HG03135 (cell line): ENCODE data around the gene SDR39U1.
"Not testable (repeated sequence)": the region's sequence is repeated elsewhere in the genome, so short reads cannot be mapped to it uniquely, and the experiment has no call there.

Source experiments
- ATAC-seq: cut with Tn5 transposase; IDR thresholded peaks from one replicate; pipeline ENCODE4 v1.9.1; 2021; ENCODE audit warnings: mild to moderate bottlenecking, moderate library complexity; ENCODE audit not compliant: unreplicated experiment

The SDR39U1 gene

DNA sequence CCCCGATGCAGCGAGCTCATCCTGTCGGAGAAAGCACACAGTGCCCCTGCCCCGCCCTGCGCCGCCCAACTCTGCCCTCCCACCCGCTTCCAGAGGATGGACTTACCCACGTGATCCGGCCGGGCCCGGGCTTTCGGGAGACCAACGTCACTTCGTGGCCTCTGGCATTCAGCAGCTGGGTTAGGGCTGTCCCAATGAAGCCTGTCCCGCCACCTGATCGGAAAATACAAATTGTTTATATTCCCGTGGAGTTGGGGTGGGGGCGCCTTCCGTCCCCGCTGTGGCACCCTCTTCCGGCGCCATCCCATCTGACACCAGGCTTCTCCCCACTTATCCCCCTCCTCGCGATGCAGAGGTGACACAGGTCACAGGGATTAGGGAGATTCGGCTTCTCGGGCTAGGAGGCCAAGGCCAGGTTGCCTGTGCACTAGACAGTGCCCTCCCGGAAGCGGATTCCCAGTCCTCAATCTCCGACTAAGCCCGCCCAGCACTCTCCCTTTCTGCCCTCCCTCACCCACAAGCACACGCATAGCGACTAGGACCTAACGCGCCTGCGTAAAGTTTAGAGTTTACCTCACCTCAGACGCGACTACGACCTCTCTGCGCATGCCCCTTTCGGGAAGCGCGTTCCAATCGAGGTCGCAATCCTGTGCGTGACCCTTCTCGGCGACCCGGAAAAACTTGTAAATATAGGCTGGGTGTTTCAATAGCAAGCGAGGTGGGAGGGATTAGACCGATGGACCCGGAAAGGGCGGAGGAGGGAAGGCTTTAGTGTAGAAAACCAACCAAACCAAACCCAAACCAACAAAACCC lies at the start of gene SDR39U1:
SDR39U1 (minus strand) TSS at position 537 of the 813 bp plus-strand sequence; CDS start at position 530, 7 bp downstream.
- peak; percentile 91 for ATAC-seq

DNA sequence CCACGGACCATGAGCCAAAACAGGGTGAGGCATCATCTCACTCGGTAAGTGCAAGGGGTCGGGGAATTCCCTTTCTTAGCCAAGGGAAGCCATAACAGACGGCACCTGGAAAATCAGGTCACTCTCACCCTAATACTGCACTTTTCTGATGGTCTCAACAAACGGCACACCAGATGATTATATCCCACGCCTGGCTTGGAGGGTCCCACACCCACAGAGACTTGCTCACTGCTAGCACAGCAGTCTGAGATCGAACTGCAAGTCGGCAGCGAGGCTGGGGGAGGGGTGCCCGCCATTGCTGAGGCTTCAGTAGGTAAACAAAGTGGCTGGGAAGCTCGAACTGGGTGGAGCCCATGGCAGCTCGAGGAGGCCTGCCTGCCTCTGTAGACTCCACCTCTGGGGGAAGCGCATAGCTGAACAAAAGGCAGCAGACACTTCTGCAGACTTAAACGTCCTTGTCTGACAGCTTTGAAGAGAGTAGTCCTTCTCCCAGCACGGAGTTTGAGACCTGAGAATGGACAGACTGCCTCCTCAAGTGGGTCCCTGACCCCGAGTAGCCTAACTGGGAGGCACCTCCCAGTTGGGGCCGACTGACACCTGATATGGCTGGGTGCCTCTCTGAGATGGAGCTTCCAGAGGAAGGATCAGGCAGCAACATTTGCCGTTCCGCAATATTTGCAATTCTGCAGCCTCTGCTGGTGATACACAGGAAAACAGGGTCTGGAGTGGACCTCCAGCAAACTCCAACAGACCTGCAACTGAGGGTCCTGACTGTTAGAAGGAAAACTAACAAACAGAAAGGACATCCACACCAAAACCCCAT lies 49.2 kb upstream of the SDR39U1 start:
- ATAC-seq, result not testable (repeated sequence)

- no peak for ATAC-seq
These were observed 41.2 kb upstream of the SDR39U1 start for GRCh38 chr14:24483604-24484252.

- ATAC-seq, result not testable (repeated sequence)
These were observed 40.2 kb upstream of the SDR39U1 start for GRCh38 chr14:24482699-24483303.

GRCh38 chr14:24481622-24482324 lies 39.2 kb upstream of the SDR39U1 start:
- peak; percentile 58 for ATAC-seq

DNA sequence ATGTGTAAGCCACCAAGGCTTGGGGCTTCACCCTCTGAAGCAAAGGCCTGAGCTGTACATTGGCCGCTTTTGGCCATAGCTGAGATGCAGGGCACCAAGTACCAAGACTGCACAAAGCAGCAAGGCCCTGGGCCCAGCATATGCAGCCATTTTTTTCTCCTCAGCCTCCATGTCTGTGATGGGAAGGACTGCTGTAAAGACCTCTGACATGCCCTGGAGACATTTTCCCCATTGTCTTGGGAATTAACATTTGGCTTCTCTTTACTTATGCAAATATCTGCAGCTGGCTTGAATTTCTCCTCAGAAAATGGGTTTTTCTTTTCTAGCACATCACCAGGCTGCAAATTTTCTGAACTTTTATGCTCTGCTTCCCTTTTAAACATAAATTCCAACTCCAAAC lies 37.4 kb upstream of the SDR39U1 start:
- not testable (repeated sequence) for ATAC-seq

DNA sequence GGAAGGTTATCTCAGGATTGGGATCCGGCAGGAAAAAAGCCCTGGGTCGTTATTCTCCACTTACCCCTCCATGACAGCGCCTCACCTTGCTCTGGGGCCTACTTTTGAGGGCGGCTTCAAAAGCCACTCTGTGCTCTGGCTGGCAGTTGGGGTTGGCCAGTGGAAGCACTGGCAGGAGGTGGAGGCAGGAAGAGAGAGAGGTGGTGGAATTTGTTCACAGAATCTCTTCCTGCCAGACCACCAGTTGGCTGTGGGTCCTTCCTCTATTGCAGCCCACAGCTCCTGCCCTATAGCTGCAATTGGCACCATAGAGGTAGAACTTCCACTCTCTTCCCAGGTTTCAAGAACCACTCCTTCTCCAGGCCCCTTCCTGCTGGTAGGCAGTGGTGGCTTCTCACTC lies 32.7 kb upstream of the SDR39U1 start:
- no peak for ATAC-seq

- no peak for ATAC-seq
These were observed 30.6 kb upstream of the SDR39U1 start for GRCh38 chr14:24473211-24473610.

GRCh38 chr14:24470450-24470849 lies 27.9 kb upstream of the SDR39U1 start:
- not testable (repeated sequence) for ATAC-seq

DNA sequence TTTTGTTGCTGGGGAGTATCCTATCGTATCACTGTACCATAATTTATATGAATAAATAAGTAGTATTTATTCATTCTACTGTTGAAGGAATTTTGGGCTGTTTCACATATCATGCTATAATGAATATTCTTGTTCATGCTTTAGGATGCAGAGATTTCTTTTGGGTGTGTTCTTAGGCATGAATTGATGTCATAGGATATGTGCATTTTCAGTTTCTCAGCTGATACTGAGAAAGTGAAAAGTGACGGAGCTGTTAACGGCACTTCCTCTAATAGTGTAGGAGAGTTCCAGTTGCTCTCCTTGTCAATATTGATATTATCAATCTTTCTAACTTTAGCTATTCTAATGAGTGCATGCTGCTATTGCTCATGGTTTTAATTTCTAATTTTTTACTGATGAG lies 23.2 kb upstream of the SDR39U1 start:
- no peak for ATAC-seq

DNA sequence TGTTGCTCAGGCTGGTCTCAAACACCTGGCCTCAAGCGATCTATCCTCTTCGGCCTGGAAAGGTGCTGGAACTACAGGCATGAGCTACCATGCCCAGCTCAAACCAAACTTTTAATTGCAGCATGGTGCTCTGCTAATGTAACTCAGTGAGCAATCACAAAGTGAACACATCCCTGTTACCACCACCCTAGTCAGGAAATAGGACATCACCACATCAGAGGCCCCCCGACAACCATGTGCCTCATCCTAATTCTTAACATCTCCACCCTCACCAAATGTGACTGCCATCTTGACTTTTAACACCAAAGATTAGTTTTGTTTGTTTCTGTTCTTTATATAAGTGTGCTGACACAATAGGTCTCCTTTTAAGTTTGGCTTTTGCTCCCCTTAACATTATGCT lies 22.8 kb upstream of the SDR39U1 start:
- no peak for ATAC-seq

DNA sequence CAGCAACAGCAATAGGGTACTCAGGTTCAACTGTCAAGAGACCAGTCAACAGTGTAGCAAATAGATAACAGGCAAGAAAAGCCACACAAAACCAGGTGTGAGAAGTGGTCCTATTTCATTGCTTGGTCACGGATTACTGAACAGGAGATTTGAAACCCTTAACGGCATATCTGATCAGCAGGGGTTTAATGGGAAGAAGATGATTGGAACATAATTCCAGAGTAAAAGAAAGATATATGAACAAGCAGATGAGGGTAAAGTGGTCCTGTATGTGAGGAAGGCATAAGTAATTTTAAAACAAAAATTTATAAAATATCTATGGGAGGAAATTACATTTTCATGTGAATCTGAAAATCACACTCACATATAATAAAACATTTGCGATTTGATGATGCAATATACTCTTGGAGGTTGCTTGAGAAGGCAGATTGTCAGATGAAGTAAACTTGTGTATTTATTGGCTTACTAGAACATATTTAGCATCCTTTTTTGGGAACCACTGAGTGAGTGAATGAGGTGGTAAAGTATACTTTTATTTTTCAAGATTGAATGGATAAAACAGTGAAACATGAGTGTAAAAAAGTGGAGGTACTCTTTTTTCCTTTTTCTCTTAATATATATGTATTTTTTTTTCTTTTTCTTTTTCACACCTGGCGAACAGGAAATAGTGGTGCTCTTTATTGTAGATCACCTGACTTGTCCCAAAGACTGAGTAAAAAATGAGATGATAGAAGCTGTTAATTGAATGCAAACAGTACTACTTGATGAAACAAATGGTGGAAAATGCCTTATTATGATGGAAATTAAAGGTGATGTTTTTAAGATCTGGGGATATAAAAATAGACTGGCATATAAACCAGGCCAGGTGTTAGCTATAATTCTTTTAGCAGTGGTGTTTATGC lies 21.6 kb upstream of the SDR39U1 start:
- ATAC-seq, result no peak

DNA sequence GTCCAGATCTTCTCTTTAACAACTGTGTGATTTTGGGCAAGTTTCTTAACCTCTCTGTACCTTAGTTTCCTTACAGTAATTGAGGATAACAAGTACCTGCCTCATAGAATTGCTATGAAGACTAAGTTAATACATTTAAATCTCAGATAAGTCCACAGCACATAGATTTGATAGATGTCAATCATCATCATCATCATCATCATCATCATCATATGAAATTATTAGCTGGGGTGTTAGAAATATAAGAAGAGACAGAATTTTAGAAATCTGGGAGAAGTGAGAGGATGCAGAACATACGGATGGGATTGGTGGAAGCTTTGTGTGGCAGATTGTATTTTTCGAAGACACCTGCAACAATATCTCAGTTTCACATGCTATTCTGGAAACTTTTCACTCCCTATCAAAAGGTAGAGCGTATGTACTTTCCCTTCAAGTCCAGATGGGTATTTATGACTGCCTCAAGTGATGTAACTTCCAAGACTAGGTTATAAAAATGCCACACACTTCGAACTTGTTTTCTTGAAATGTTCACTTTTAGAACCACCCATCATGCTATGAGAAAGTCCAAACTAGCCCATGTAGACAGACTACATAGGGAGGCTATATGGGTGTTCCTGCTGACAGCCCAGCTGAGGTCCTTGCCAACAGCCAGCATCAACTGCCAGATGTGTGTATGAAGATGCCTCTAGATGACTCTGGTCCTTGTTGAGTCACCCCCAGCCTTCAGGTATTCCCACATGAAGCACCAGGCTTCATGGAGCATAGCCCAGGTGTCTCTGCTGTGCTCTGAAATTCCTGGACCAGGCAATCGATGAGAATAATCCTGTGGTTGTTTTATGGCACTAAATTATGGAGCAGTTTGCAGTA lies 20.7 kb upstream of the SDR39U1 start:
- ATAC-seq, result no peak

GRCh38 chr14:24461336-24461735 lies 18.8 kb upstream of the SDR39U1 start:
- no peak for ATAC-seq

DNA sequence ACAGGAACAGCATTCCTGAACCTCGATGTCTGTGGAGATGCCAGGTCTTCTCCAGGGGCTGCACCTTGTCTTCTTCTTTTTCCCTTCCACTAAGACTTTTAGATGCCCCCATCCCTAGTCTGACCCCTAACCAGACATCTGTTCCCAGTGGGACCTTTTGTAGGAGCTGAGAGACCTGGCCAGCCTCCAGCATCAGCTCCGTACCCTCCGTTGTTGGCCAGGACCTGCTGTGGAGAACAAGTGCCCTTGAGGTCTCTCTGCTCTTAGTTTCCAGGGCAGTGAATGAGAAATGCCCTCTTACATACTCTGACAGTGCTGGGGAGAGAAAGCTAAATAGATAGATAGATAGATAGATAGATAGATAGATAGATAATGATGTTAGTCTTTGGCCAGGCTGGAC lies 16.8 kb upstream of the SDR39U1 start:
- no peak for ATAC-seq

- ATAC-seq, result no peak
These were observed 16.2 kb upstream of the SDR39U1 start for GRCh38 chr14:24458736-24459135.

DNA sequence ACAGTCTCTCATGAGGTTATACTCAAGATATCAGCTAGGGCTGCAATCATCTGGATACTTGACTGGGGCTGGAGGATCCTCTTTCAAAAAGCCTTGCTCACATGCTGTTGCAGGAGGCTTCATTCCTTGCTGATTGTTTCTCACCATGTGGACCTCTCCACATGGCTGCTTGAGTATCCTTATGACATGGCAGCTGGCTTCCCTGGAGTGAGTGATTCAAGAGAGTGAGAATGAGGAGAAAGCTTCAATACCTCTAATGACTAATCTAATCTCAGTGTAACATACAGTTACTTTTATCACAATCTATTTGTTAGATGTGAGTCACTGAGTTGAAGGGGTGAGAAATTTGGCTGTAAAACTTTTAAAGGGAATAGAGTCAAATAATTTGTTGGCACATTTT lies 14.4 kb upstream of the SDR39U1 start:
- ATAC-seq, result no peak

DNA sequence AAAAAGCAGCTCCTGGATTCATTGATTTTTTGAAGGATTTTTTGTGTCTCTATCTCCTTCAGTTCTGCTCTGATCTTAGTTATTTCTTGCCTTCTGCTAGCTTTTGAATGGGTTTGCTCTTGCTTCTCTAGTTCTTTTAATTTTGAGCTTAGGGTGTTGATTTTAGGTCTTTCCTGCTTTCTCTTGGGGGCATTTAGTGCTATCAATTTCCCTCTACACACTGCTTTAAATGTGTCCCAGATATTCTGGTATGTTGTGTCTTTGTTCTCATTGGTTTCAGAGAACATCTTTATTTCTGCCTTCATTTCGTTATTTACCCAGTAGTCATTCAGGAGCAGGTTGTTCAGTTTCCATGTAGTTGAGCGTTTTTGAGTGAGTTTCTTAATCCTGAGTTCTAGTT lies 8.3 kb upstream of the SDR39U1 start:
- not testable (repeated sequence) for ATAC-seq
